AG20443 (cell line): ENCODE data around the gene SLC5A5.

Source experiments
- DNase-seq: peaks from one replicate; pipeline ENCODE4 v3.0.0; 2012; ENCODE audit warnings: low spot score, mixed read lengths

SLC5A5 gene

GRCh38 chr19:17871878-17872250 is at the start of gene SLC5A5:
SLC5A5 (plus strand) TSS chr19:17871945; CDS start chr19:17872320, 375 bp downstream.
- no peak for DNase-seq

GRCh38 chr19:17824339-17824738 is 47.4 kb upstream of the SLC5A5 start:
- no peak for DNase-seq

GRCh38 chr19:17826508-17827056 is 45.2 kb upstream of the SLC5A5 start:
- DNase-seq: no peak

DNA sequence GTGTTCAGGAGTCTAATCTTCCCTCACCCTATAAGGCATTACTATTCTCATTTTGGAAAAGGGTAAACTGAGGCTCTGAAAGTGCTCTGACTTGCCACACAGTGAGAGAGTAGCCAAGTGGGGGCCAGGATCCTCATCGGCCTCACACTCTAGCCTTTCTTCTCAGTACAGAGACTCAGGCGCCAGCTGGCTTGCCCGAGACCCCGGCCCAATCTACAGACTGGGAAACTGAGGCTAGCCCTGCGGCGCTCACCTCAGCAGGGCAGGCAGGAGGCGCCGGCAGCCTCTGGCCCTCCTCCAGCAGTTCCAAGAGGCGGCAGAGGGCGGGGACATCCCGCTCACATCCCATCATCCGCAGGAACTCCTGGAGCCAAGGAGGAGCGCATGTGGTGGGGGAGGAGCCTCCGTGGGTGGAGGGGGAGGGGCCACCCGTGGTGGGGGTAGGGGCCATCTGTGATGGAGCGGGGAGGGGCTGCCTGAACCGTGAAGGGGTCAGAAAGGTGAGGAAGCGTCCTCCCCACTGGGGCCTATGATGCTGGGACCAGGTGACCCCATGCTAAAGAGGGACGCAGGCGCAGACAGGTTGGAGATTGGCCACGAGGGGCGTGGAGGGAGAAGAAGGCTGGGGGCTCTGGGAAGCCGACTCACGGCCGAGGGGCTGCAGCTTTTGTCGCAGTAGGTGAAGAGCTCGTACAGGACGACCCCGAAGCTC is 41.7 kb upstream of the SLC5A5 start:
- DNase-seq: peak; percentile 67

GRCh38 chr19:17830567-17831418 is 41.0 kb upstream of the SLC5A5 start:
- DNase-seq: peak; percentile 86

- DNase-seq: no peak
Observed at GRCh38 chr19:17831419-17831888, 40.3 kb upstream of the SLC5A5 start.

- DNase-seq: no peak
Observed at GRCh38 chr19:17832443-17833208, 39.1 kb upstream of the SLC5A5 start.

DNA sequence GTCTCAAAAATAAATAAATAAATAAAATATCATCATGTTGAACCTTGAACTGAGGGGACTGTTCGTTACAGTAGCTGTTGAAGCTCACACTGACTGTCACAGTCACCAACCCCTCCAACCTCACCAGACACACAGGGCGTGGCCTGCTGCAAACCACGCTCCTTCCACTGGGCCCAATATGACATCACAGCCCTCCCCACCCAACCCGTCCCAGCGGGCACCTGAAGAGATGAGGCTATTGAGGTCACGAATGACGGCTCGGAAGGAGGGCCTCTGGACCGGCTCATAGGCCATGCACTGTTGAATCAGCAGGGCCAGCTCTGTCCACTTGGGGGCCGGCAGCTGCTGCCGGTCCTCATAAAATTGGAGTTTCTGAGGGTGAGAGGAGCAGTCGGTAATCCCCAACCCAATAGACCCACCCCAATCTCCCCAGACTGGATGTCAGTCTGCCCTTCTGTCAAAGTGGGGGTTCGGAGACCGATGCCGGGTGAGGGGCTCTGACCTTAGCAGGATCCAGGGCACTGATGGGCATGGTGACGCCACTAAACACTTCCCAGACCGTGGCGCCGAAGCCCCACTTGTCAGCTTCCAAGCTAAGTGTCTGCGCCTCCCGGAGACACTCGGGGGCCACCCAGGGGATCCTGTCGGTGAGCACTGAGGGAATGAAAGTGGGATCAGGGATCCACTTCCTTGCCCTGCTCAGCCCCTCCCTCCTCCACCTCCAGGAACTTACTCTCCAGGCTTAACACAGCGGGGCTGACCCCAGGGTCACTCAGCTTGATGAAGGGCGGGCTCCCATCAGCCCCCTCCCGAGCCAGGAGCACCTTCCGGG is 37.2 kb upstream of the SLC5A5 start:
- DNase-seq: no peak

DNA sequence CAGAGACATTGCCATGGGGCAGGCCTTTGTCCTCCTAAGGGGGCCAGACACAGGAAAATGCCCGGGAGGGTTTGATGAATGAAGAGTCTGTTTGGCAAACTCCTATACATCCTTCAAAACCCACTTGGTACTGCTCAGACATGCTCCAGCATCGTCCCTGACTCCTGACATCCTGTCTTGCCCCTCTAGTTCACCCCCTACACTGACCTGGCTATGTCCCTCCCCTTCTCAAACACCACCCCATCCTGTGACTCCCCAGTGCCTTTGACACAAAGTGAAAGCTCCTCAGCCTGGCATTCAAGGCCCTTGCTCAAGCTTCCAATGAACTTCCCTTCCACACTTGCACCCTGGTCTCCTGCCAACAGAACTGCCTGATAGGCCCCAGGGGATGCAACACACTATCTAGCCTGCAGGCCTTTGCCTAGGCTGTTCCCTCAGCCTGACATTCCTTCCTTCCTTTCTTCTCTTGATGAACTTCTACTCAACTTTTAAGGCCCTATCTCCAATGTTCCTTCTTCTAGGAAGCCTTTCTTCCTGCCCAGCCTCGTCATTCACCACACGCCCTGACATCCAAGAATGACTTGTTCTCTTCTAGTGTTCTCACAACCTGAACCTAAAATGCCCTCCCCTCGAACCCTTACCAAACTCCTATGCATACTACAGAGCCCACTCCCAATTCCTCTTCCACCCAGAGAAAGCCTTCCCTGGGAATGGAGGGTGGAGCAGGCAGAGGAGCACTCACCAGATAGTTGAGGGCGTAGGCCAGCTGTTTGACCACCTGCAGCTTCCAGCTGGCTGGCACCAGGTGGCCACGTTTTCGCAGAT is 36.4 kb upstream of the SLC5A5 start:
- no peak for DNase-seq

- DNase-seq: no peak
Observed at GRCh38 chr19:17836530-17836929, 35.2 kb upstream of the SLC5A5 start.

- DNase-seq: no peak
Observed at GRCh38 chr19:17837972-17838371, 33.8 kb upstream of the SLC5A5 start.

DNA sequence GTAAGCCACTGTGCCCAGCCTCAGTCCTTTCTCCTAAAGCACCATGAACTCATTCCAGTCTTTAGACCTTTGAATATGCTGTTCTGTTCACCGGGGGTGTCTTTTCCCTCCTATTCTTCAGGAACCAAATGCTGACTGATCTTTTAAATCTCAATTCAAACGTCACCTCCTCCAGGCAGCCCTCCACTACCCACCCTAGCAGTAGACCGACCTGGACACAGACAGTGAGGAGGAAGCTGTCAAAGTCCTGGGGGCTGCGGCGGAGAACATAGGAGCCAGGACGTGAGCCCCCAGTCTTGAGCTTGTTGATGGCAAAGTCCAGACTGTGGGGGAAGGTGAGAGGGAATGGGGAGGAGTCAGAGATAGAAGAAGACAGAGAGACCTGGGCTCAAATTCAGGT is 31.7 kb upstream of the SLC5A5 start:
- no peak for DNase-seq

DNA sequence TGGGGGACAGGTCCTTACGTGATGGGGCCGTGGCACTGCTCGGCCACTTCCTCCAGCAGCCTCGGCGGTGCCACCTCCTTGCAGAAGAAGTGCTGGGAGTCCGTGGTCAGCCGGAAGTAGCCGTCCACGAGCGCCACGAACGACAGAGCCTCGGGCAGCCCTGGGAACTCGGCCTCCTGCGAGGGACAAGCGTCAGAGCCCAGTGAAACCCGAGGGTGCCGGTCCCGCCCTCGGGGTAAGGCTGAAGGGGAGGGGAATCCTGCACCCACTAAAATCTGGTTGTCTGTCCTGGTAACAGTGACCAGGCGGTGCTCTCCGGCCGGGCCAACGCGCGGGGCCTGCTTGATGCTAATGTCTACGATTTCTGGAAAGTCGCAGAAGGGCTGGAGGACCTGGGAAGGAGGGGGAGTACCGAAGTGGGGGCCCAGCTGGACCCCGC is 30.4 kb upstream of the SLC5A5 start:
- peak; percentile 24 for DNase-seq

GRCh38 chr19:17841810-17842662 is 29.7 kb upstream of the SLC5A5 start:
- DNase-seq: peak; percentile 91

DNA sequence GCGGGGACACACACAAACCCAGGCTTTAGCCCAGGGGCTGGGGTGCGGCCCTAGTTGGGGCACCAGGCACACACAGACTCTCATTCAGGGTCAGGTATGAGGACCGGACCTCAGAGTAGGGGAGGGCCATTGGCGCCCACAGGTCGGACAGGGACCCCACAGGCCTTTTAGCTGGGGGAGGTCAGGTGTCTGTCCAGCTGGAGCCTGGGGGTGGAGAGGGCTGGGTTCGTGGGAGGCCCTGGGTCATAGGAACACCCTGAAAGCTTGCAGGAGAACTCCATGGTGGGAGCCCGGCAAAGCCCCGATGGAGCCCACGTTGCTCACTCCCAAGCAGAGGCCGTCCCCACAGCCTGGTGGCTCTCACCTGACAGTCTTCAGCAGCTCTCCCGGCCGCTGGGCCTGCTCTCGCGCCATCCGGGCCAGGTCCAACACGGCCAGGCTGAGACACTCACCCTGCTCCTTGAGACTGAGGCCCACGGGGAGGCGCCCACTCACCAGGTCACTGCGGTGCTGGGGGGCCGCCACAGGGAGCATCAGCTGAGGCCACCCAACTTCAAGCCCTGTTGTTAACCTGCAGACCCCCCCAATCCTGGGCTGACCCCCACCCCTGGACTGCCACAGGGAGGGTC is 29.0 kb upstream of the SLC5A5 start:
- no peak for DNase-seq

DNA sequence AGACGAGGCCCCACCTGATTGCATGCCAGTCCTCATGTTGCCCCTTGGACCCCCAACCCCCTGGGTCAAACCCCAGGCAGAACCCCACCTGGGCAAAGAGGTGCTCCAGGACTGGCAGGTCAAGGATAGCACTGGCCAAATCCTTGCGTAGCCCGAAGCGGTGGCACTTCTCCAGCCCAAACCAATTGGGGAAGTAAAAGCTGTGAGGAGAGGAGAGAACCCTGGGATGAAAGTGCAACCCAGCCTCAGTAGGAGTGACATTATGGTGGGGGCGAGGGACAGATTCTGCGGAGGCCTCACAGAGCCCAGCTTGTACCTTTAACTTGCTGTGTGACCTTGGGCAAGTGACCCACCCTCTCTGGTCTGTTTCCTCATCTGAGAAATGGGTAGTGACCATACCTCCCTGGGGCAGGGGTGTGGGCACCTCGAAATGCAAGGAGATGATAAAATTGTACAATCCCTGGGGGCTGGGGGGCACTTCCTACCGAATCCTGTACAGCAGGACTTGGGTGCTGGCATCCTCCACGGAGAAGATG is 28.4 kb upstream of the SLC5A5 start:
- no peak for DNase-seq

GRCh38 chr19:17843908-17844490 is 27.7 kb upstream of the SLC5A5 start:
- no peak for DNase-seq

DNA sequence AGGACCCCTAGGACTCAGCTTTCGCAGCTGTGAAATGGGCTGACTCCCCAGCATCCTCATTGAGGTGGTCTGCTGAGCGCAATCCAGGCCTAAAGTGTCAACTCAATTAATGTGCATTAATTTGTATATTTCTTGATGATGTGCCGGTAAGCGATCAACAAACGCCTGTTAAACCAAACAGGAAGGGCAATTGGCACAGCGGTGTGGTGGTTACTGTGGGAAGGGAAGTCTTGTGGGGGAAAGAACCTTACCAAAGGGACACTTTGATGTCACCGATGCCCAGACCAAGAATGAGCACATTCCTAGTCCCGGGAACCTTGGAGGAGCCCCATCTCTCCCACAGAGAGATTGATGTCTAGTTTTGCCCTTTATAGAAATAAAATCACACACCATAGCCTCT is 25.6 kb upstream of the SLC5A5 start:
- DNase-seq: no peak
